ENCODE measurements around the gene SV2A. TPM values are rescaled to one million over a fixed set of nuclear protein-coding genes. Genes with fewer than 3 reads are reported as not detected.

Gene SV2A
- total and polyA plus RNA-seq, 4 donors, result 0.13 to 0.51 (median 0.24) TPM

DNA sequence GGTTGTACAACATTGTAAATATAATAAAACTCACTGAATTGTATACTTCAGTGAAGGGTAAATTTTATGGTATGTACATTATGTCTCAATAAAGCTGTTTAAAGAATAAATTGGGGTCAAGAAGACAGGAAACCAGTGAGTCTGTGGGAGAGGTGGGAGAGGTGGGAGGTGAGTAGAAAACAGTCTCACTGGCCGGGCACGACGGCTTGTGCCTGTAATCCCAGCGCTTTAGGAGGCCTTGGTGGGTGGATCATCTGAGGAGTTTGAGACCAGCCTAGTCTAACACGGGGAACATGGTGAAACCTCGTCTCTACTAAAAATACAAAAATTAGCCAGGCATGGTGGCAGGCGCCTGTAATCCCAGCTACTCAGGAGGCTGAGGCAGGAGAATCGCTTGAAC lies 14.8 kb upstream of the SV2A start:
- 89% methylated on average over 8 of the region's 8 CpGs for WGBS
- H3K27me3 ChIP-seq (ENCODE audit: control insufficient read depth in 4 of 4, insufficient read depth in 4 of 4, low read length in 3 of 4), result no peaks in the 10 kb centered on the region
- H3K27ac ChIP-seq (ENCODE audit: low read depth in 1 of 2, low read length in 2 of 2), result no peak overlapping the region
- H3K9me3 ChIP-seq (ENCODE audit: control insufficient read depth in 4 of 4, low read length in 3 of 4), result no peaks in the 10 kb centered on the region
- H3K36me3 ChIP-seq (ENCODE audit: control insufficient read depth in 4 of 4, insufficient read depth in 3 of 4, low read depth in 1 of 4, low read length in 3 of 4), result no peaks in the 10 kb centered on the region
- H3K4me1 ChIP-seq (ENCODE audit: control insufficient read depth in 4 of 4, insufficient read depth in 4 of 4, low read length in 3 of 4), result peaks cover 7 to 19% (median 13%) of the 10 kb centered on the region in 4 donors
- no peak for TF ChIP-seq YY1 (IDR thresholded peaks at IDR 0.05)
- no peak for TF ChIP-seq FOXA2 (IDR thresholded peaks at IDR 0.05)
- no peak for TF ChIP-seq FOXA1 (IDR thresholded peaks at IDR 0.05)
- TF ChIP-seq, protein P1, sequence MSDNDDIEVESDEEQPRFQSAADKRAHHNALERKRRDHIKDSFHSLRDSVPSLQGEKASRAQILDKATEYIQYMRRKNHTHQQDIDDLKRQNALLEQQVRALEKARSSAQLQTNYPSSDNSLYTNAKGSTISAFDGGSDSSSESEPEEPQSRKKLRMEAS (IDR thresholded peaks at IDR 0.05), result no peak
- no peak for TF ChIP-seq GABPA (IDR thresholded peaks at IDR 0.05 in 1 of 2, conservative IDR thresholded peaks at IDR 0.05 in 1 of 2)
- no peak for TF ChIP-seq HNF4A (conservative IDR thresholded peaks at IDR 0.05)
- TF ChIP-seq, protein P2, sequence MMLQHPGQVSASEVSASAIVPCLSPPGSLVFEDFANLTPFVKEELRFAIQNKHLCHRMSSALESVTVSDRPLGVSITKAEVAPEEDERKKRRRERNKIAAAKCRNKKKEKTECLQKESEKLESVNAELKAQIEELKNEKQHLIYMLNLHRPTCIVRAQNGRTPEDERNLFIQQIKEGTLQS (IDR thresholded peaks at IDR 0.05), result no peak
- no peak for TF ChIP-seq TAF1 (conservative IDR thresholded peaks at IDR 0.05)
- TF ChIP-seq, protein P3, sequence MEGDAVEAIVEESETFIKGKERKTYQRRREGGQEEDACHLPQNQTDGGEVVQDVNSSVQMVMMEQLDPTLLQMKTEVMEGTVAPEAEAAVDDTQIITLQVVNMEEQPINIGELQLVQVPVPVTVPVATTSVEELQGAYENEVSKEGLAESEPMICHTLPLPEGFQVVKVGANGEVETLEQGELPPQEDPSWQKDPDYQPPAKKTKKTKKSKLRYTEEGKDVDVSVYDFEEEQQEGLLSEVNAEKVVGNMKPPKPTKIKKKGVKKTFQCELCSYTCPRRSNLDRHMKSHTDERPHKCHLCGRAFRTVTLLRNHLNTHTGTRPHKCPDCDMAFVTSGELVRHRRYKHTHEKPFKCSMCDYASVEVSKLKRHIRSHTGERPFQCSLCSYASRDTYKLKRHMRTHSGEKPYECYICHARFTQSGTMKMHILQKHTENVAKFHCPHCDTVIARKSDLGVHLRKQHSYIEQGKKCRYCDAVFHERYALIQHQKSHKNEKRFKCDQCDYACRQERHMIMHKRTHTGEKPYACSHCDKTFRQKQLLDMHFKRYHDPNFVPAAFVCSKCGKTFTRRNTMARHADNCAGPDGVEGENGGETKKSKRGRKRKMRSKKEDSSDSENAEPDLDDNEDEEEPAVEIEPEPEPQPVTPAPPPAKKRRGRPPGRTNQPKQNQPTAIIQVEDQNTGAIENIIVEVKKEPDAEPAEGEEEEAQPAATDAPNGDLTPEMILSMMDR (IDR thresholded peaks at IDR 0.05; ENCODE audit: low read depth, low read length, missing input control), result no peak
- TF ChIP-seq, protein P4, sequence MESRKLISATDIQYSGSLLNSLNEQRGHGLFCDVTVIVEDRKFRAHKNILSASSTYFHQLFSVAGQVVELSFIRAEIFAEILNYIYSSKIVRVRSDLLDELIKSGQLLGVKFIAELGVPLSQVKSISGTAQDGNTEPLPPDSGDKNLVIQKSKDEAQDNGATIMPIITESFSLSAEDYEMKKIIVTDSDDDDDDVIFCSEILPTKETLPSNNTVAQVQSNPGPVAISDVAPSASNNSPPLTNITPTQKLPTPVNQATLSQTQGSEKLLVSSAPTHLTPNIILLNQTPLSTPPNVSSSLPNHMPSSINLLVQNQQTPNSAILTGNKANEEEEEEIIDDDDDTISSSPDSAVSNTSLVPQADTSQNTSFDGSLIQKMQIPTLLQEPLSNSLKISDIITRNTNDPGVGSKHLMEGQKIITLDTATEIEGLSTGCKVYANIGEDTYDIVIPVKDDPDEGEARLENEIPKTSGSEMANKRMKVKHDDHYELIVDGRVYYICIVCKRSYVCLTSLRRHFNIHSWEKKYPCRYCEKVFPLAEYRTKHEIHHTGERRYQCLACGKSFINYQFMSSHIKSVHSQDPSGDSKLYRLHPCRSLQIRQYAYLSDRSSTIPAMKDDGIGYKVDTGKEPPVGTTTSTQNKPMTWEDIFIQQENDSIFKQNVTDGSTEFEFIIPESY (IDR thresholded peaks at IDR 0.05), result no peak
- TF ChIP-seq, protein P5, sequence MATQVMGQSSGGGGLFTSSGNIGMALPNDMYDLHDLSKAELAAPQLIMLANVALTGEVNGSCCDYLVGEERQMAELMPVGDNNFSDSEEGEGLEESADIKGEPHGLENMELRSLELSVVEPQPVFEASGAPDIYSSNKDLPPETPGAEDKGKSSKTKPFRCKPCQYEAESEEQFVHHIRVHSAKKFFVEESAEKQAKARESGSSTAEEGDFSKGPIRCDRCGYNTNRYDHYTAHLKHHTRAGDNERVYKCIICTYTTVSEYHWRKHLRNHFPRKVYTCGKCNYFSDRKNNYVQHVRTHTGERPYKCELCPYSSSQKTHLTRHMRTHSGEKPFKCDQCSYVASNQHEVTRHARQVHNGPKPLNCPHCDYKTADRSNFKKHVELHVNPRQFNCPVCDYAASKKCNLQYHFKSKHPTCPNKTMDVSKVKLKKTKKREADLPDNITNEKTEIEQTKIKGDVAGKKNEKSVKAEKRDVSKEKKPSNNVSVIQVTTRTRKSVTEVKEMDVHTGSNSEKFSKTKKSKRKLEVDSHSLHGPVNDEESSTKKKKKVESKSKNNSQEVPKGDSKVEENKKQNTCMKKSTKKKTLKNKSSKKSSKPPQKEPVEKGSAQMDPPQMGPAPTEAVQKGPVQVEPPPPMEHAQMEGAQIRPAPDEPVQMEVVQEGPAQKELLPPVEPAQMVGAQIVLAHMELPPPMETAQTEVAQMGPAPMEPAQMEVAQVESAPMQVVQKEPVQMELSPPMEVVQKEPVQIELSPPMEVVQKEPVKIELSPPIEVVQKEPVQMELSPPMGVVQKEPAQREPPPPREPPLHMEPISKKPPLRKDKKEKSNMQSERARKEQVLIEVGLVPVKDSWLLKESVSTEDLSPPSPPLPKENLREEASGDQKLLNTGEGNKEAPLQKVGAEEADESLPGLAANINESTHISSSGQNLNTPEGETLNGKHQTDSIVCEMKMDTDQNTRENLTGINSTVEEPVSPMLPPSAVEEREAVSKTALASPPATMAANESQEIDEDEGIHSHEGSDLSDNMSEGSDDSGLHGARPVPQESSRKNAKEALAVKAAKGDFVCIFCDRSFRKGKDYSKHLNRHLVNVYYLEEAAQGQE (IDR thresholded peaks at IDR 0.05), result no peak
- TF ChIP-seq HNF4G (IDR thresholded peaks at IDR 0.05), result no peak
- no peak for TF ChIP-seq JUND (IDR thresholded peaks at IDR 0.05)
- no peak for TF ChIP-seq RXRA (IDR thresholded peaks at IDR 0.05)
- TF ChIP-seq RAD21 (IDR thresholded peaks at IDR 0.05), result no peak
- TF ChIP-seq EGR1 (IDR thresholded peaks at IDR 0.05; ENCODE audit: low read depth in 2 of 2), result no peak
- TF ChIP-seq NR2F2 (IDR thresholded peaks at IDR 0.05), result no peak
- no peak overlapping the region for H3K9ac ChIP-seq (ENCODE audit: low read depth in 1 of 2, low read length in 2 of 2)
- no peak for DNase-seq (ENCODE audit: low spot score)
- H3K4me3 ChIP-seq (ENCODE audit: low read depth in 1 of 3, low read length in 3 of 3), result no peak overlapping the region

All from liver (tissue), 9 donors.